Sciatic nerve (tissue), 2 donors: Measurements from ENCODE around the gene BTN1A1. TPM values are rescaled to one million over a fixed set of nuclear protein-coding genes. Genes with fewer than 3 reads are reported as not detected.
A peak's percentile ranks its signal among the peaks of the same experiment; 100 is the strongest.

Source experiments
- ATAC-seq: fragments of 200-7000 bp; cut with Tn5 transposase; one replicate; pipeline ENCODE4 v1.9.1; 2020; ENCODE audit warnings: mild to moderate bottlenecking, moderate library complexity
- DNase-seq: peaks from one replicate; pipeline ENCODE4 v3.0.0-alpha.2; 2020; ENCODE audit warnings: low spot score
- intact Hi-C: fragments of 100-400 bp; cut with DNase I; formaldehyde crosslinking; loops from one replicate; pipeline ENCODE4 v1.14.2; 2022
- total RNA-seq: library from RNA; stranded (reverse); fragmentation: NEBNext Ultra II Directional; extraction: Animal tissue kit (Norgen Biotek cat#: 25700); gene quantifications from one replicate; pipeline ENCODE4 v1.2.1, GENCODE V29; 2021
- donor health status: DM: no; HTN: no; CAD: no.
- donor health status: DM: no; HTN: no; CAD: no.

The BTN1A1 gene
- total RNA-seq, 1 donor from 2014 or later, result not detected

DNA sequence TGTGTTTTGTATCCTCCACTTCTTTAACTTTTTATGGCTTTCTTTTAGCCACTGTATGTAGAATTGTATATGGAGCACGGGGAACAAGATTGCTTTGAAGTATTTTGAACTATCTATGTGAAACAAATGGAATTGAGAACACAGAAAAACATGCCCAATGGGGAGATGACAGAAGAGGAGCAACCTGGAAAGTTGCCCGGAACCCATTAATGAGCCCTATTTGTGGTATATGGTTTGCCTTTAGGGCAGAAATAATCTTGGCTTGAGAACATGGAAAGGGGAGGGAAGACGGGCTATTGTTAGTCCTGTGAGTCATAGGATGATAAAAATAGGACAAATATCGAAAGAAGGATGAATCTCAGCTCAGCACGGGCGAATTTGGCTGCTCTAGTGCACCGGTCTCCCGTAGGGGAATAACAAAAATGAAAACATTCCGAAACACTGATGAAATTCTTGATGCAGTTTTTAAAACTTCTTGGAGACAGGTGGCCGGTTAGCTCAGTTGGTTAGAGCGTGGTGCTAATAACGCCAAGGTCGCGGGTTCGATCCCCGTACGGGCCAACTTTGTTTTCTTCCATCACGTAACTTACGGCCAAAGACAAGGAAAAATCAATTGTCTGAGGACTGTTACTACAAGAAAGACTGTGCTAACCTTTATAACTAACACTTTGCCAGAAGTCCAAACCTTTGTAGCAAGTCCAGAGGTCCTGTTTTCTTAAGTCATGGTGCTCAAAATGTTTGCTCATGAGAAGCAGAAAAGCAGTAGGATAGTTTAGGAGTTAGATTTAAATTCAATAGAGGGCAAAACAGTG lies 53.7 kb downstream of the BTN1A1 start:
- ATAC-seq (peak; percentile 87), DNase-seq (peak; percentile 87)
- intact Hi-C loops, result no loop called here

DNA sequence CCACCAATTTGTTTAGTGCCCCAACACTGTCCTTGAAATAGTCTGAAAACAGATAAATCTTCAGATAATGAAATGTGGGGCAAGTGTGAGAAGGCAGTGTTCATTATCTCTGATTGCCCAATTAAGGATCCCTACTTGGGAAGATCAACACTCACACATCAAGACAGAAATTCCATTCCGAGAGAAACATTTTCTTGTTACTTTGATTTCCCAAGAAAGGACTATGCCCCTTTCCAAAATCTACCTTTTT lies 54.3 kb downstream of the BTN1A1 start:
- intact Hi-C loops, result no loop called here
- ATAC-seq (no peak), DNase-seq (no peak)

DNA sequence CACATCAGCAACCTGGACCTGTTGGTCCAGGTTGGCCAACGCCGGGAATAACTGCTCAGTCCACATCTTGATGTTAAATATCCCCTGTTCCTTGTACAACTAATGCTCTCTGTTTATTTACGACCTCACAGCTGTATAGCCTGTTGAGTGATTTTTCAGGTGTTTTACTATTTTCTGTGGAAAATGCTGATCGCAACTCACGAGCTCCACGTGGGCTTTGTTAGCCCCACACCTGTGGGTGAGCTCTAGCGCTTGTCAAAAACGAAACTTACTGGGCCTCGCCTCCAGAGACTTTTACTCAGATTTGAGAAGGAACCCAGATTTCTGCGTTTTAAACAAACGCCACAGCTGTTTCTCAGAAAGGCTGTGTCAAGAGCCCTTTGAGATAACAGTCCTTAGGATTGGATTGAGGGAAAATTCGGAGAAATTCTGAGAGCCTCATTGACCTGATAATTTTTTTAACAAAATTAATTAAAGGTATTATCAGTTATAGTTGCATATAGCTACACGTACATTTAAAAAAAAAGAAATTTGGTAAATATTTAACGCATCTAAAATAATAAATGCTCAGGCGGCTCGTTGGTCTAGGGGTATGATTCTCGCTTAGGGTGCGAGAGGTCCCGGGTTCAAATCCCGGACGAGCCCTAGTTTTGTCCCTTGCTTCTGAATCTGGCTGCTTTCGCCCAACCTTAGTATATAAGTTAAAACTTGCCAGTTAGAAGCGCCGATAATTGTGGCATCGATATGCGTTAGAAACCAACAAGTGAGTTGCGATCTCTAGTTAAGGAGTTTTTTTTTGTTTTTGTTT lies 54.8 kb downstream of the BTN1A1 start:
- ATAC-seq (peak; percentile 17), DNase-seq (no peak)
- intact Hi-C loops, result no loop called here

DNA sequence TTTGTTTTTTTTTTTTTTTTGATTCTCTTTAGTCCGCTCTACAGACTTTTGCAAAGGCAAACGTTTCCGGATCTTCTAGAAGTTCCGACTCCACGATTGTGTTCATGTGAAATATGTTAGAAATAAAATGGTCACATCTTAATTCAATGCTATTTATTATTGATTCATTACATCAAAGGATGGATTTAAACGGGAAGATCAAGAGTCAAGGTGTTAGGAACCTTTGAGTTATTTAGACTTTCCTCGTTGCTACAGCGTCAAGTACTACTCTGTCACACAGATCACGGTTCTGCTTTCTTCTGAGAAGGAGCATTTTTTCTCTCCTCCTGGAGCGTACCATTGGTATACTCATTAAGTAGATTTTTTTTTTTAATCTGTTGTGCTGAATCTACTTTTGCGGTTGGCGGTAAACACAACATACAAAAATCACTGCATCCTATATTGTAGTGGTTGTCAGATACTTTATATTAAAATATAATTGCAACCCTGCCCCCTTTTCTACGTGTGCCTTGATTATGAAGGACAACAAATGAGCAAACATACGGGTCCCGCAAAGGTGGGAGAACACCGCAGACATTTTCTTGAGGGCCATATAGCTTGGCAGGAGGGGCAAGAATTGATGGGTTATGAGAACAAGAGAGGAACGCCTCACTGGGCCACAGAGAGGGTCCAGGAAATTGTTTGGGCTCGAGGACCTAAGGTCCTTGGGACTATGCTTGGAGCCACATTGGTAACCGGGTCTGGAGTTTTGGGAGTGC lies 55.6 kb downstream of the BTN1A1 start:
- DNase-seq (no peak), ATAC-seq (no peak)
- intact Hi-C loops, result no loop called here

GRCh38 chr6:26556263-26557070 lies 56.4 kb downstream of the BTN1A1 start:
- intact Hi-C loops, result no loop called here
- peak; percentile 23 for ATAC-seq
- DNase-seq, result no peak

Other genes with a start within 250 kb of the BTN1A1 start
- 35.8 TPM for gene BTN3A2, start 135.1 kb upstream of the BTN1A1 start, total RNA-seq
- gene BTN2A2, start 117.2 kb upstream of the BTN1A1 start, total RNA-seq, result 12.5 TPM
- gene BTN3A1, start 98.0 kb upstream of the BTN1A1 start, total RNA-seq, result 30.1 TPM
- gene BTN3A3, start 59.8 kb upstream of the BTN1A1 start, total RNA-seq, result 33.4 TPM
- gene BTN2A1, start 42.3 kb upstream of the BTN1A1 start, total RNA-seq, result 29.1 TPM
- gene HMGN4, start 38.1 kb downstream of the BTN1A1 start, total RNA-seq, result 40.3 TPM
- 10.3 TPM for gene ABT1, start 96.7 kb downstream of the BTN1A1 start, total RNA-seq
- 35.0 TPM for gene ZNF322, start 159.4 kb downstream of the BTN1A1 start, total RNA-seq